C4-2B (cell line): Measurements from ENCODE around the gene HOXA9.

Source experiments
- ZFX ChIP-seq: fragments of 450-650 bp; IDR thresholded peaks from 2 replicates; pipeline ENCODE4 v1.6.1; 2017
- TF ChIP-seq, protein P1 (sequence below): fragments of 450-650 bp; conservative IDR thresholded peaks from 2 replicates; pipeline ENCODE4 v1.5.1; 2017; ENCODE audit warnings: mild to moderate bottlenecking

DNA sequence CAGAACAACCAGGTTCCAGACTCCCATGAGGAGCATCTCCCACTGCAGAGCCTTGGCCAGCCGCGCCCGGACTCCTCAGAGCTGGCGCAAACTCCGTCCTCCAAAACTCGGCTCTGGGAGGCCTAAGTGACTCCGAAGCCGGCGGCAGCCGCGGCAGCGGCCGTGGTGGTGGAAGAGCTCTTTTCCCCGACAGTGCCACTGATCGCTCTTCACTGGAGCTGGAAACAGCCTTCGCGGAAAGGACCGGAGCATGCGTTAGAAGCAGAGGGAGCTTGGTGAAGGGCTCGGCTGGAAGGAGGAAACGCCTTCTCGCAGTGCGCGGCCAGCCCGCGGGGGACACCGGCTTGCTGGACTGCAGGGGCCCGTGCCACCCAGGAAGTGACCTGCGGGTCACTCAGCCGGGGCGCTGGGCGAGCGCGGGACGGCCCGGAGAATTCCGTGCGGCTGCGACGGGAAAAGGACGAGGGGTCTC lies 39.5 kb upstream of the HOXA9 start:
- TF ChIP-seq, protein P1, sequence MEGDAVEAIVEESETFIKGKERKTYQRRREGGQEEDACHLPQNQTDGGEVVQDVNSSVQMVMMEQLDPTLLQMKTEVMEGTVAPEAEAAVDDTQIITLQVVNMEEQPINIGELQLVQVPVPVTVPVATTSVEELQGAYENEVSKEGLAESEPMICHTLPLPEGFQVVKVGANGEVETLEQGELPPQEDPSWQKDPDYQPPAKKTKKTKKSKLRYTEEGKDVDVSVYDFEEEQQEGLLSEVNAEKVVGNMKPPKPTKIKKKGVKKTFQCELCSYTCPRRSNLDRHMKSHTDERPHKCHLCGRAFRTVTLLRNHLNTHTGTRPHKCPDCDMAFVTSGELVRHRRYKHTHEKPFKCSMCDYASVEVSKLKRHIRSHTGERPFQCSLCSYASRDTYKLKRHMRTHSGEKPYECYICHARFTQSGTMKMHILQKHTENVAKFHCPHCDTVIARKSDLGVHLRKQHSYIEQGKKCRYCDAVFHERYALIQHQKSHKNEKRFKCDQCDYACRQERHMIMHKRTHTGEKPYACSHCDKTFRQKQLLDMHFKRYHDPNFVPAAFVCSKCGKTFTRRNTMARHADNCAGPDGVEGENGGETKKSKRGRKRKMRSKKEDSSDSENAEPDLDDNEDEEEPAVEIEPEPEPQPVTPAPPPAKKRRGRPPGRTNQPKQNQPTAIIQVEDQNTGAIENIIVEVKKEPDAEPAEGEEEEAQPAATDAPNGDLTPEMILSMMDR, result no peak
- TF ChIP-seq ZFX, result no peak
